Neuronal stem cell (in vitro differentiated cells): ENCODE measurements around the gene CMTR2.

Source experiments
- DNase-seq: peaks from one replicate; pipeline ENCODE4 v3.0.0-alpha.2; 2013; ENCODE audit warnings: low spot score
- H2AFZ ChIP-seq: one replicate; pipeline ENCODE4 v1.6.1; 2013; ENCODE audit warnings: mild to moderate bottlenecking, low read length, inconsistent platforms
- H2AK5ac ChIP-seq: 2 replicates; pipeline ENCODE4 v1.6.1; 2013; ENCODE audit warnings: low read depth, mild to moderate bottlenecking, inconsistent platforms, low read length, moderate library complexity, mixed read lengths
- H2BK120ac ChIP-seq: 2 replicates; pipeline ENCODE4 v1.6.1; 2013; ENCODE audit warnings: low read depth, mild to moderate bottlenecking, inconsistent platforms, low read length, moderate library complexity, mixed read lengths
- H2BK12ac ChIP-seq: one replicate; pipeline ENCODE4 v1.6.1; 2013; ENCODE audit warnings: low read length, inconsistent platforms
- H2BK15ac ChIP-seq: 2 replicates; pipeline ENCODE4 v1.6.1; 2013; ENCODE audit warnings: mild to moderate bottlenecking, low read length, inconsistent platforms, mixed read lengths
- H2BK5ac ChIP-seq: one replicate; pipeline ENCODE4 v1.6.1; 2013; ENCODE audit warnings: inconsistent platforms, mild to moderate bottlenecking, low read length, moderate library complexity
- H3K14ac ChIP-seq: one replicate; pipeline ENCODE4 v1.6.1; 2013; ENCODE audit warnings: low read length, inconsistent platforms
- H3K18ac ChIP-seq: 2 replicates; pipeline ENCODE4 v1.6.1; 2013; ENCODE audit warnings: low read length, inconsistent platforms
- H3K23ac ChIP-seq: 2 replicates; pipeline ENCODE4 v1.6.1; 2013; ENCODE audit warnings: low read depth, mild to moderate bottlenecking, mixed read lengths, low read length, inconsistent platforms; ENCODE audit not compliant: poor library complexity
- H3K27ac ChIP-seq: replicated peaks from 3 replicates; pipeline ENCODE4 v1.5.1; 2013; ENCODE audit warnings: low read length, inconsistent platforms
- H3K27me3 ChIP-seq, 3 experiments: 2 replicates each; pipeline ENCODE4 v1.6.1; 2013; ENCODE audit warnings: low read length in 3 of 3, mild to moderate bottlenecking in 2 of 3, inconsistent platforms in 1 of 3, low read depth in 1 of 3, mixed read lengths in 1 of 3, moderate library complexity in 1 of 3; ENCODE audit not compliant: control insufficient read depth in 3 of 3, insufficient read depth in 3 of 3
- H3K36me3 ChIP-seq, 2 donors: replicated peaks in 1 of 2; 2 replicates each; pipeline ENCODE4 v1.6.1; 2013; ENCODE audit warnings: low read length in 2 of 2; ENCODE audit not compliant: control insufficient read depth in 2 of 2, insufficient read depth in 2 of 2
- H3K4ac ChIP-seq: 2 replicates; pipeline ENCODE4 v1.6.1; 2013; ENCODE audit warnings: inconsistent platforms, mild to moderate bottlenecking, low read length, moderate library complexity
- H3K4me1 ChIP-seq, 2 donors: 1 replicate in 1 of 2; 2 replicates in 1 of 2; pipeline ENCODE4 v1.6.1; 2013; ENCODE audit warnings: low read length in 2 of 2, low read depth in 1 of 2; ENCODE audit not compliant: control insufficient read depth in 2 of 2, insufficient read depth in 1 of 2
- H3K4me2 ChIP-seq: one replicate; pipeline ENCODE4 v1.6.1; 2013; ENCODE audit warnings: mild to moderate bottlenecking, low read length, inconsistent platforms; ENCODE audit not compliant: insufficient read depth, poor library complexity, severe bottlenecking
- H3K4me3 ChIP-seq, 2 donors: 2 replicates each; pipeline ENCODE4 v1.5.1; 2013; ENCODE audit warnings: low read length in 2 of 2, mild to moderate bottlenecking in 2 of 2, inconsistent platforms in 1 of 2, moderate library complexity in 1 of 2
- H3K79me1 ChIP-seq: one replicate; pipeline ENCODE4 v1.6.1; 2013; ENCODE audit warnings: low read depth, mild to moderate bottlenecking, inconsistent platforms, low read length, moderate library complexity
- H3K9ac ChIP-seq: one replicate; pipeline ENCODE4 v1.6.1; 2013; ENCODE audit warnings: mild to moderate bottlenecking, low read depth, low read length, inconsistent platforms; ENCODE audit not compliant: poor library complexity
- H3K9me3 ChIP-seq, 2 donors: replicated peaks in 1 of 2; 2 replicates each; pipeline versions ENCODE3 to v1.6.1; 2013; ENCODE audit warnings: low read length in 2 of 2, mild to moderate bottlenecking in 2 of 2, inconsistent platforms in 1 of 2, low read depth in 1 of 2, mixed read lengths in 1 of 2, moderate library complexity in 1 of 2; ENCODE audit not compliant: control insufficient read depth in 2 of 2, insufficient read depth in 1 of 2
- H4K8ac ChIP-seq: one replicate; pipeline ENCODE4 v1.6.1; 2013; ENCODE audit warnings: low read depth, mild to moderate bottlenecking, inconsistent platforms, low read length, moderate library complexity
- H4K91ac ChIP-seq: one replicate; pipeline ENCODE4 v1.6.1; 2013; ENCODE audit warnings: low read length, low read depth, mild to moderate bottlenecking, inconsistent platforms; ENCODE audit not compliant: poor library complexity
- WGBS, 2 donors: extraction: QIAGEN DNeasy Blood & Tissue Kit; methylation state at CpG; one replicate each; pipeline ENCODE4 v1.1.7; 2013; ENCODE audit warnings: missing lambda C conversion rate in 2 of 2, mixed read lengths in 1 of 2; ENCODE audit not compliant: insufficient read length in 2 of 2, insufficient replicate concordance in 1 of 2; ENCODE audit errors: extremely low coverage in 2 of 2; 5-methylcytosine and 5-hydroxymethylcytosine counted together

CMTR2 gene

DNA sequence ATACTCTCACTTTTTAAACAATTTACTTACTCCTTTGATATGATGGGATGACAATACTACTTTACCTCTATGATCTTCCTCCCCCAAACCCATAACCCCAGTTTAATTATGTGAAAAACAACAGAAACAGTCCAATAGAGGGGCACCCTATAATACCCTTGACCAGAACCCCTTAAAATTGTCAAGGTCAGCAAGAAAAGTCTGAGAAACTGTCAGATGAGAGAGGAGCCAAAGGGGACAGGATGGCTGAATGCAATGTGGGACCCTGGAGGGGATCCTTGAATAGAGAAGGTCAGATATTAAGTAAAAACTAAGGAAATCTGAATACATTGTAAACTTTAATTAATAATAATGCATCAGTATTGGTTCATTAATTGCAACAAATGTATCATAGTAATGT lies 42.9 kb downstream of the CMTR2 start:
- no peak overlapping the region for H2BK15ac ChIP-seq
- no peak overlapping the region for H3K9ac ChIP-seq
- no peak overlapping the region for H2AK5ac ChIP-seq
- no peaks in the 10 kb centered on the region for H3K27me3 ChIP-seq
- no peak overlapping the region for H3K18ac ChIP-seq
- H4K91ac ChIP-seq, result no peak overlapping the region
- no peak overlapping the region for H2BK120ac ChIP-seq
- H3K4me1 ChIP-seq, result peaks cover 0 to 2% of the 10 kb centered on the region in 2 donors
- DNase-seq, result no peak
- H2BK5ac ChIP-seq, result no peak overlapping the region
- H3K4me2 ChIP-seq, result no peak overlapping the region
- no peaks in the 10 kb centered on the region for H3K36me3 ChIP-seq
- H2AFZ ChIP-seq, result no peak overlapping the region
- H3K23ac ChIP-seq, result no peak overlapping the region
- H3K14ac ChIP-seq, result no peak overlapping the region
- H4K8ac ChIP-seq, result no peak overlapping the region
- H3K4me3 ChIP-seq, result no peak overlapping the region
- H3K27ac ChIP-seq, result no peak overlapping the region
- no peaks in the 10 kb centered on the region for H3K9me3 ChIP-seq
- H3K4ac ChIP-seq, result no peak overlapping the region
- H2BK12ac ChIP-seq, result no peak overlapping the region
- H3K79me1 ChIP-seq, result no peaks in the 10 kb centered on the region

DNA sequence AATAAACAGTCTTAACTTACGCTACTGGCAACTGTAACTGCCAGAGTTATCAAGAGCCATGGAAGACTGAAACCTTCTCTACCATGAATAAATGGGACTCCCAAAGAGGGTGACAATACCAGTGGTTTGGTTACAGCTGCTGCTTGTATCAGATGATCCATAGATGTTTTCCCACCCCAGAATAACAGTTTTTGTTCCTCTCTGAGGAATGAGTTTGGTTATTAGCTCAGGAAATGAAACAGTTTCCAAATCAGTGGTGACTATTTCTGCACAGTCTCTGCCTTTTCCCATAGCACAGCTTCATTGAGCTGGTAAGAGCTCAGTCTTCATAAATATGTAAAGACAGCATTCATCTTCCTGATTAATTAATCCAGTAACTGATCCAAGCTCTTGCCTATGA lies 44.7 kb downstream of the CMTR2 start:
- Histone ChIP-seq H2BK5ac (no peak overlapping the region), H3K4me1 (no peaks in the 10 kb centered on the region), H3K27ac (no peak overlapping the region), H3K4ac (no peak overlapping the region), H2BK12ac (no peak overlapping the region), H3K18ac (no peak overlapping the region), H3K27me3 (no peaks in the 10 kb centered on the region), H2AFZ (no peak overlapping the region), H3K9me3 (no peaks in the 10 kb centered on the region), H2BK120ac (no peak overlapping the region), H3K23ac (no peak overlapping the region), H3K14ac (no peak overlapping the region), H4K91ac (no peak overlapping the region), H4K8ac (no peak overlapping the region), H2BK15ac (no peak overlapping the region), H3K9ac (no peak overlapping the region), H3K4me3 (no peak overlapping the region), H3K4me2 (no peak overlapping the region), H2AK5ac (no peak overlapping the region), H3K79me1 (no peaks in the 10 kb centered on the region), H3K36me3 (no peaks in the 10 kb centered on the region)
- no peak for DNase-seq
- WGBS, 2 donors, result no CpG with 5 or more reads among the region's 1 CpG

DNA sequence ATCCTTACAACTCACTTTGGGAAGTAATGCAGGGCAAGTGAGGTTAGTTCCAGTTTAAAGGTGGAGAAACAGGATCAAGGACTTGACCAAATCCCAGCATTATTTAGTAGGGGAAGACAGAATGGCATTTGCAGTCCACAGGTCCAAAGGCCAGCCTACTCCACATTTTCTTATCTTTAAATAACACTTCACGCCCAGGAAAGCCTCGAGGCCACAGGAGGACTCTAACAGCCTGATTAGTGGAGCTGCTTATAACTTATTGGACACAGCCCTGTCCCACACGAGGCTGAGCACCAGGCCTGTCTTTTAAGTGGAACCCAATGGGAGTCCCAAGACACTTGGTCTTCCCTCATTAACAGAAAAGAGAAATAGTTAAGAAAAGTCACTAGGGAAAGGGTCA lies 46.6 kb downstream of the CMTR2 start:
- Histone ChIP-seq H3K9ac (no peak overlapping the region), H3K18ac (no peak overlapping the region), H3K27me3 (peaks cover 0 to 3% (median 0%) of the 10 kb centered on the region in 3 experiments), H3K79me1 (no peaks in the 10 kb centered on the region), H3K4me2 (no peak overlapping the region), H2AK5ac (no peak overlapping the region), H3K4me3 (no peak overlapping the region), H4K8ac (no peak overlapping the region), H3K27ac (no peak overlapping the region), H4K91ac (no peak overlapping the region), H2BK15ac (no peak overlapping the region), H3K4me1 (no peaks in the 10 kb centered on the region), H2BK120ac (no peak overlapping the region), H3K23ac (no peak overlapping the region), H3K14ac (no peak overlapping the region), H3K9me3 (peaks cover 0 to under 1% of the 10 kb centered on the region in 2 donors), H2BK5ac (no peak overlapping the region), H2AFZ (no peak overlapping the region), H2BK12ac (no peak overlapping the region), H3K4ac (no peak overlapping the region), H3K36me3 (no peaks in the 10 kb centered on the region)
- WGBS, 2 donors, result no CpG with 5 or more reads among the region's 3 CpGs
- DNase-seq, result no peak

DNA sequence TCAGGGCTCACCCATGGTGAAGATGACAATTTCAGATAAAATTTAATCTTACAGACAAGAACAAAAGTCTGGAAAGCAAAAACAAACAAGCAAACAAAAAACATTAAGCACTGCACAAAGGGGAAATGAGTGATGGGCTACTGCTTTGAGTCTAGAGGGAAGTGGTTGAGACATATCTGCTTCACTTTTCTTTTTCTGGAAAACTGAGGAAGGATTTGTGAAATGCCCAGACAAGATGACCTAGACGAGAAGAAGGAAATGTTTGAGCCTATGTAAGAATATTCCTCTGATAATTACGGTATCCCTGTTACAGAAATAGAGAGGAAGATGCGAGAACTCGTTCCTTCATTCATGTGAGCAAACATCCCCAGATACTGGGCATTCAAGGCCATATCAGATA lies 47.2 kb downstream of the CMTR2 start:
- no peak overlapping the region for H3K4me3 ChIP-seq
- no peak overlapping the region for H4K91ac ChIP-seq
- no peak overlapping the region for H2AFZ ChIP-seq
- no peak overlapping the region for H3K9ac ChIP-seq
- H3K36me3 ChIP-seq, result no peaks in the 10 kb centered on the region
- H2AK5ac ChIP-seq, result no peak overlapping the region
- H2BK12ac ChIP-seq, result no peak overlapping the region
- DNase-seq, result no peak
- WGBS, 2 donors, result no CpG with 5 or more reads among the region's 4 CpGs
- H3K23ac ChIP-seq, result no peak overlapping the region
- no peak overlapping the region for H3K18ac ChIP-seq
- peaks cover 0 to 3% (median 0%) of the 10 kb centered on the region in 3 experiments for H3K27me3 ChIP-seq
- H3K4ac ChIP-seq, result no peak overlapping the region
- no peak overlapping the region for H2BK5ac ChIP-seq
- H3K4me1 ChIP-seq, result no peaks in the 10 kb centered on the region
- H2BK120ac ChIP-seq, result no peak overlapping the region
- no peak overlapping the region for H2BK15ac ChIP-seq
- H3K4me2 ChIP-seq, result no peak overlapping the region
- H4K8ac ChIP-seq, result no peak overlapping the region
- H3K9me3 ChIP-seq, result peaks cover under 1 to 3% of the 10 kb centered on the region in 2 donors
- no peaks in the 10 kb centered on the region for H3K79me1 ChIP-seq
- H3K14ac ChIP-seq, result no peak overlapping the region
- no peak overlapping the region for H3K27ac ChIP-seq
